ENCODE results near the gene ZC2HC1B.

Gene ZC2HC1B

GRCh38 chr6:143973097-143973966 lies 109.1 kb downstream of the ZC2HC1B start:
- DNase-seq, result no peak
- intact Hi-C loops (cut with DNase I), result no loop called here

- DNase-seq, result no peak
- intact Hi-C loops (cut with DNase I), result no loop called here
Measured at GRCh38 chr6:143974089-143974488, 109.8 kb downstream of the ZC2HC1B start.

DNA sequence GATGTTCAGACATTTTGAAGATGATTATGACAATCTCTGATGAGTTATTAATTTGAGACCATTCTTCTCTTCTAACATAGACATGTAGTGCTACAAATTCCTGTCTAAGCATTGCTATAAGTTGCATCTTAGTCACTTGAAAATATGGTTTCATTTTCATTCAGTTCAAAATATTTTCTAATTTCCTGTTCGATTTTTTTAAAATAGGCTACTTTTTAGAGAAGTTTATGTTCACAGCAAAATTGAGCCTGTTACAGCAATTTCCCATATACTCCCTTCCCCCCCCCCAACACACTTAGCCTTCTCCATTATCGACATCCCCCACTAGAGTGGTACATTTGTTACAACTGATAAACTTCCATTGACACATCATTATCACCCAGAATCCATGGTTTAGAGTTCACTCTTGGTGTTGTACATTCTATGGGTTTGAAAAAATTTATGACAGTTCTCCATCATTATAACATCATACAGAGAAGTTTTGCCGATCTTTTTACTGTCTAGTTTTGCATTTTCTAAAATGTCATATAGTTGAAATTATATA lies 112.6 kb downstream of the ZC2HC1B start:
- intact Hi-C loops (cut with DNase I), result no loop called here
- DNase-seq, result no peak

GRCh38 chr6:143980921-143981320 lies 116.6 kb downstream of the ZC2HC1B start:
- intact Hi-C loops (cut with DNase I), result no loop called here
- DNase-seq, result no peak

- no peak for DNase-seq
- intact Hi-C loops (cut with DNase I), result no loop called here
Measured at GRCh38 chr6:143982968-143983367, 118.7 kb downstream of the ZC2HC1B start.

DNA sequence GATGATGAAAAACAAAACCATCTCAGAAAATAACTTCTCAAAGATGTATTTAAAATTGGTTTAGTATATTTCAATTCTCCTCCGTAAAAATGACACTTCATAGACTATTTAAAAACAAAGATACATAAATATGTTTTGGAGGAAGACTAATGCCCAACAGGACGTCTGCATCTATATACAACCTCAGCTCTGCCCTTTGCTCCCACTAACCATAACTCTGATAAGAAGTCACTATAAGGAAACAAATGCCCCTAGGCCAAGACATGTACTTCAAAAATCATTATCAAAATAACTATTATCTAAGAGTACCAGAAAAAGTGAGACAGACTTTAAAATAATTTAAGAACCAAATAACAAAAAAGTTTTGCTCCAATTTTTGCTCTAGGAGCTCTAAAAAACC lies 120.4 kb downstream of the ZC2HC1B start:
- DNase-seq, result no peak
- intact Hi-C loops (cut with DNase I), result no loop called here

- intact Hi-C loops (cut with DNase I), result no loop called here
- DNase-seq, result no peak
Measured at GRCh38 chr6:143986463-143987065, 122.3 kb downstream of the ZC2HC1B start.
